ENCODE results near the gene SNRNP200. TPM values are rescaled to one million over a fixed set of nuclear protein-coding genes. Genes with fewer than 3 reads are reported as not detected.

Gene SNRNP200
- total RNA-seq, 1 experiment from 2014 or later, result 202 TPM

GRCh38 chr2:96247009-96247408, 58.3 kb downstream of the SNRNP200 start:
- H3K9me3 ChIP-seq (ENCODE audit: low read depth, low read length, poor library complexity, severe bottlenecking), result no peaks in the 10 kb centered on the region
- ChIA-PET POLR2A (ENCODE audit: low non-redundant PET) (no interaction called here), CTCF (no interaction called here)
- TF ChIP-seq EZH2 (IDR thresholded peaks at IDR 0.05; ENCODE audit: borderline replicate concordance, low read depth, low read length, poor library complexity, severe bottlenecking), result no peak
- TF ChIP-seq CTCF (conservative IDR thresholded peaks at IDR 0.05; ENCODE audit: low read depth, low read length), result no peak
- intact Hi-C loops (cut with micrococcal nuclease; ENCODE audit: unreplicated experiment), result no loop called here
- H3K4me3 ChIP-seq (ENCODE audit: low read depth, low read length, poor library complexity, severe bottlenecking), result no peak overlapping the region
- no peak for DNase-seq (ENCODE audit: low spot score)
- no peak overlapping the region for H3K27ac ChIP-seq (ENCODE audit: low read depth, low read length, poor library complexity, severe bottlenecking)
- no peaks in the 10 kb centered on the region for H3K36me3 ChIP-seq (ENCODE audit: insufficient read depth, low read length, poor library complexity, severe bottlenecking)
- no peaks in the 10 kb centered on the region for H3K27me3 ChIP-seq (replicated peaks; ENCODE audit: insufficient read depth, low read depth, low read length, poor library complexity)
- BruUV-seq (replicated peaks), result no TSS peak
- peaks cover 6% of the 10 kb centered on the region for H3K4me1 ChIP-seq (ENCODE audit: insufficient read depth, low read length, poor library complexity, severe bottlenecking)

- Histone ChIP-seq H3K27me3 (replicated peaks; ENCODE audit: insufficient read depth, low read depth, low read length, poor library complexity) (no peaks in the 10 kb centered on the region), H3K27ac (ENCODE audit: low read depth, low read length, poor library complexity, severe bottlenecking) (no peak overlapping the region), H3K36me3 (ENCODE audit: insufficient read depth, low read length, poor library complexity, severe bottlenecking) (no peaks in the 10 kb centered on the region), H3K4me3 (ENCODE audit: low read depth, low read length, poor library complexity, severe bottlenecking) (no peak overlapping the region), H3K4me1 (ENCODE audit: insufficient read depth, low read length, poor library complexity, severe bottlenecking) (peaks cover 7% of the 10 kb centered on the region), H3K9me3 (ENCODE audit: low read depth, low read length, poor library complexity, severe bottlenecking) (no peaks in the 10 kb centered on the region)
- ChIA-PET POLR2A (ENCODE audit: low non-redundant PET) (interaction anchor here (0.6 kb wide), 1 partner anchor 59 kb away, joined by 3 read pairs; the partner anchor contains the start of gene SNRNP200), CTCF (interaction anchor here (0.6 kb wide), 2 partner anchors 14 to 234 kb away, joined by 4 to 8 read pairs; no protein-coding TSS in a partner anchor)
- TF ChIP-seq CTCF (conservative IDR thresholded peaks at IDR 0.05; ENCODE audit: low read depth, low read length), result no peak
- no peak for TF ChIP-seq EZH2 (IDR thresholded peaks at IDR 0.05; ENCODE audit: borderline replicate concordance, low read depth, low read length, poor library complexity, severe bottlenecking)
- intact Hi-C loops (cut with micrococcal nuclease; ENCODE audit: unreplicated experiment), result no loop called here
- BruUV-seq (replicated peaks), result no TSS peak
- DNase-seq (ENCODE audit: low spot score), result no peak
These were observed 59.5 kb downstream of the SNRNP200 start for GRCh38 chr2:96245609-96246390.

GRCh38 chr2:96243843-96244242, 61.5 kb downstream of the SNRNP200 start:
- TF ChIP-seq EZH2 (IDR thresholded peaks at IDR 0.05; ENCODE audit: borderline replicate concordance, low read depth, low read length, poor library complexity, severe bottlenecking) (no peak), CTCF (conservative IDR thresholded peaks at IDR 0.05; ENCODE audit: low read depth, low read length) (no peak)
- no peak for DNase-seq (ENCODE audit: low spot score)
- no peaks in the 10 kb centered on the region for H3K9me3 ChIP-seq (ENCODE audit: low read depth, low read length, poor library complexity, severe bottlenecking)
- no TSS peak for BruUV-seq (replicated peaks)
- H3K27ac ChIP-seq (ENCODE audit: low read depth, low read length, poor library complexity, severe bottlenecking), result no peak overlapping the region
- intact Hi-C loops (cut with micrococcal nuclease; ENCODE audit: unreplicated experiment), result no loop called here
- H3K4me3 ChIP-seq (ENCODE audit: low read depth, low read length, poor library complexity, severe bottlenecking), result no peak overlapping the region
- H3K36me3 ChIP-seq (ENCODE audit: insufficient read depth, low read length, poor library complexity, severe bottlenecking), result no peaks in the 10 kb centered on the region
- no peaks in the 10 kb centered on the region for H3K27me3 ChIP-seq (replicated peaks; ENCODE audit: insufficient read depth, low read depth, low read length, poor library complexity)
- POLR2A ChIA-PET (ENCODE audit: low non-redundant PET), result no interaction called here
- peaks cover 7% of the 10 kb centered on the region for H3K4me1 ChIP-seq (ENCODE audit: insufficient read depth, low read length, poor library complexity, severe bottlenecking)
- CTCF ChIA-PET, result no interaction called here
